K562 (cell line): Measurements from ENCODE around the gene HMX3. TPM values are rescaled to one million over a fixed set of nuclear protein-coding genes. Genes with fewer than 3 reads are reported as not detected.

Experiments used
- ATAC-seq: fragments of 200-7000 bp; cut with Tn5 transposase; 3 replicates; pipeline ENCODE4 v1.9.1; 2020; ENCODE audit warnings: moderate library complexity
- BruUV-seq: library from RNA; stranded (reverse); fragments of 400-500 nt; replicated peaks from 2 replicates; lab custom pipeline; 2021; lab: Mats Ljungman, UMichigan
- CTCF ChIA-PET: fragments of 300-600 bp; formaldehyde crosslinking; extraction: SDS; loops from one replicate; lab custom pipeline; 2021; ENCODE audit warnings: low intra/inter-chr PET ratio; lab: Yijun Ruan, JAX
- POLR2A ChIA-PET: fragments of 300-600, 350-650 bp; sonication (Branson Sonifier 250); formaldehyde crosslinking; extraction: SDS; loops from one replicate; lab custom pipeline; 2021; ENCODE audit warnings: antibody characterized with exemption, inconsistent platforms; lab: Yijun Ruan, JAX
- DNase-seq, 4 experiments: peaks; one replicate each; pipeline versions ENCODE4 v3.0.0 to v3.0.0-alpha.2; 2011 to 2018; ENCODE audit warnings: low spot score in 3 of 4, mixed read lengths in 3 of 4; ENCODE audit errors: extremely low read depth in 1 of 4
- FAIRE-seq: peaks from 2 replicates; lab custom pipeline; 2011; peaks lifted over from hg19 to GRCh38; lab: Jason Lieb, UNC
- H2AFZ ChIP-seq: 2 replicates; pipeline ENCODE4 v1.6.0; 2011; ENCODE audit warnings: low read depth, low read length, control low read depth, inconsistent platforms
- H3K27ac ChIP-seq: fragments of 200-600 bp; 3 replicates; pipeline ENCODE4 v1.8.0; 2011; ENCODE audit warnings: low read depth, mild to moderate bottlenecking, control low read depth, inconsistent platforms, low read length, moderate library complexity, mixed read lengths; ENCODE audit errors: extremely low read depth
- H3K27me3 ChIP-seq, 2 experiments: fragments of 300-600 bp in 1 of 2; 2 replicates in 1 of 2; 3 replicates in 1 of 2; pipeline versions ENCODE4 v1.6.0 to v1.8.0; 2011; ENCODE audit warnings: inconsistent platforms in 2 of 2, low read length in 2 of 2, mild to moderate bottlenecking in 1 of 2, mixed read lengths in 1 of 2, moderate library complexity in 1 of 2; ENCODE audit not compliant: control insufficient read depth in 2 of 2, insufficient read depth in 2 of 2
- H3K36me3 ChIP-seq: fragments of 300-600 bp; 3 replicates; pipeline ENCODE4 v1.8.0; 2011; ENCODE audit warnings: mild to moderate bottlenecking, low read length, inconsistent platforms; ENCODE audit not compliant: control insufficient read depth, insufficient read depth
- H3K4me1 ChIP-seq, 2 experiments: fragments of 200-600 bp in 1 of 2; replicated peaks in 1 of 2; 2 replicates in 1 of 2; 3 replicates in 1 of 2; pipeline versions ENCODE4 v1.5.1 to v1.8.0; 2011; ENCODE audit warnings: inconsistent platforms in 2 of 2, low read length in 2 of 2, mild to moderate bottlenecking in 1 of 2, mixed read lengths in 1 of 2, moderate library complexity in 1 of 2; ENCODE audit not compliant: control insufficient read depth in 2 of 2, insufficient read depth in 2 of 2
- H3K4me2 ChIP-seq: 2 replicates; pipeline ENCODE4 v1.6.1; 2011; ENCODE audit warnings: low read length, control low read depth, inconsistent platforms, mixed read lengths; ENCODE audit not compliant: insufficient read depth
- H3K4me3 ChIP-seq: fragments of 200-600 bp; sonication (generic), shearing (Covaris generic); 2 replicates; pipeline ENCODE4 v1.5.1; 2016; ENCODE audit warnings: control low read depth, inconsistent platforms
- H3K79me2 ChIP-seq: fragments of 200-600 bp; 3 replicates; pipeline ENCODE4 v1.8.0; 2011; ENCODE audit warnings: low read length, inconsistent platforms; ENCODE audit not compliant: control insufficient read depth, insufficient read depth
- H3K9ac ChIP-seq, 2 experiments: 2 replicates each; pipeline versions ENCODE4 v1.6.0 to v1.6.1; 2011; ENCODE audit warnings: low read depth in 2 of 2, low read length in 2 of 2, control low read depth in 1 of 2, inconsistent platforms in 1 of 2, mild to moderate bottlenecking in 1 of 2, mixed read lengths in 1 of 2; ENCODE audit not compliant: insufficient read depth in 1 of 2
- H3K9me1 ChIP-seq: one replicate; pipeline ENCODE4 v1.6.0; 2011; ENCODE audit warnings: inconsistent platforms, mild to moderate bottlenecking, low read length, moderate library complexity; ENCODE audit not compliant: control insufficient read depth, insufficient read depth
- H3K9me3 ChIP-seq: replicated peaks from 2 replicates; pipeline ENCODE4 v1.5.1; 2011; ENCODE audit warnings: low read depth, low read length, inconsistent platforms; ENCODE audit not compliant: control insufficient read depth, insufficient read depth
- H4K20me1 ChIP-seq: replicated peaks from 2 replicates; pipeline ENCODE4 v1.6.1; 2011; ENCODE audit warnings: low read length, inconsistent platforms, mixed read lengths; ENCODE audit not compliant: control insufficient read depth, insufficient read depth
- CHD1 ChIP-seq: fragments of 200-600 bp; sonication (generic); IDR thresholded peaks from one replicate; pipeline ENCODE4 v1.6.1; 2012; ENCODE audit warnings: mild to moderate bottlenecking, moderate library complexity, low read length, inconsistent platforms
- DPF2 ChIP-seq: fragments of 450-650 bp; IDR thresholded peaks from 2 replicates; pipeline ENCODE4 v1.6.1; 2016
- JUN ChIP-seq, 2 experiments: sonication (generic) in 1 of 2; formaldehyde crosslinking in 1 of 2; IDR thresholded peaks; 2 replicates each; pipeline versions ENCODE4 v1.6.1 to v1.8.0; 2012 to 2022; ENCODE audit warnings: borderline replicate concordance in 2 of 2, mild to moderate bottlenecking in 2 of 2, improper control_type of control experiment in 1 of 2, low read depth in 1 of 2, low read length in 1 of 2, missing genetic modification reagents in 1 of 2
- KLF13 ChIP-seq: fragments of 450-650 bp; IDR thresholded peaks from 2 replicates; pipeline ENCODE4 v1.6.1; 2016; ENCODE audit warnings: missing genetic modification characterization, low read depth, mild to moderate bottlenecking, missing compliant biosample characterization, moderate library complexity, borderline replicate concordance
- POLR2AphosphoS2 ChIP-seq: IDR thresholded peaks from 2 replicates; pipeline ENCODE4 v1.6.1; 2012; ENCODE audit warnings: low read length, improper control_type of control experiment
- SIRT6 ChIP-seq: IDR thresholded peaks from one replicate; pipeline ENCODE4 v1.6.1; 2012; ENCODE audit warnings: low read depth, mild to moderate bottlenecking, control low read depth, inconsistent platforms, low read length, moderate library complexity
- SP2 ChIP-seq: IDR thresholded peaks from 2 replicates; pipeline ENCODE4 v1.6.1; 2011; ENCODE audit warnings: mild to moderate bottlenecking, low read depth, low read length, moderate library complexity; ENCODE audit not compliant: poor library complexity, severe bottlenecking; ENCODE audit errors: extremely low read depth
- TAF7 ChIP-seq: fragments of 450-650 bp; IDR thresholded peaks from 2 replicates; pipeline ENCODE4 v1.6.1; 2016; ENCODE audit warnings: missing genetic modification characterization, missing compliant biosample characterization
- XRCC4 ChIP-seq: IDR thresholded peaks from one replicate; pipeline ENCODE4 v1.6.1; 2011; ENCODE audit not compliant: insufficient read depth, insufficient read length; ENCODE audit errors: extremely low read depth
- ZFP30 ChIP-seq: fragments of 250-450 bp; sonication (Bioruptor Pico); IDR thresholded peaks from 2 replicates; pipeline ENCODE4 v1.8.0; 2022; ENCODE audit warnings: moderate library complexity, mild to moderate bottlenecking, inconsistent platforms, borderline replicate concordance
- WGBS: fragments of 100-300 bp; shearing (Covaris generic); methylation state at CpG from one replicate; pipeline ENCODE4 v1.1.6; 2016; ENCODE audit warnings: low coverage, mixed read lengths; ENCODE audit not compliant: insufficient coverage; ENCODE audit errors: missing lambda C conversion rate; 5-methylcytosine and 5-hydroxymethylcytosine counted together
- in situ Hi-C: fragments of 300-500 bp; cut with MboI; formaldehyde crosslinking; loops from 4 replicates; pipeline ENCODE4 v1.15.0; 2018; ENCODE audit warnings: inconsistent platforms, mixed read lengths
- intact Hi-C: fragments of 100-400 bp; cut with micrococcal nuclease; formaldehyde crosslinking; loops from 2 replicates; pipeline ENCODE4 v1.14.2; 2022
- polyA plus RNA-seq, 8 experiments: library from polyadenylated mRNA; depleted of rRNA in 4 of 8; stranded (reverse) in 5 of 8; unstranded in 3 of 8; fragments of >200 nt; fragmentation: Nextera tagmentation in 2 of 8; fragmentation: Illumina TruSeq in 1 of 8; extraction: Ambion mirVana in 2 of 8; extraction: Trizol in 1 of 8; gene quantifications; 2 replicates each; pipeline versions ENCODE4 v1.2.1 to v1.2.3, GENCODE V29; 2011 to 2014; ENCODE audit warnings: inconsistent platforms in 1 of 8, missing spikeins in 1 of 8
- total RNA-seq, 7 experiments: library from RNA; depleted of rRNA in 6 of 7; stranded (reverse); fragments of >200 nt in 6 of 7; fragmentation: Illumina TruSeq in 2 of 7; extraction: Trizol in 2 of 7; gene quantifications; 2 replicates each; pipeline versions ENCODE4 v1.2.1 to v1.2.3, GENCODE V29; 2011 to 2021; ENCODE audit warnings: low replicate concordance in 1 of 7
- TF ChIP-seq, protein P1 (sequence below): sonication (generic); formaldehyde crosslinking; IDR thresholded peaks from 2 replicates; pipeline ENCODE4 v1.8.0; 2022; ENCODE audit warnings: mild to moderate bottlenecking, missing genetic modification reagents, borderline replicate concordance
- TF ChIP-seq, protein P2 (sequence below): conservative IDR thresholded peaks from 2 replicates; pipeline ENCODE4 v1.6.1; 2011; ENCODE audit warnings: low read depth, mild to moderate bottlenecking, low read length; ENCODE audit not compliant: control insufficient read depth

Gene HMX3
- total and polyA plus RNA-seq, 9 of the 15 experiments (the other 6 are each of a cell fraction or from before 2014, with no cell fraction given) = 0.55 to 43.5 (median 7.4) TPM; not detected in 2

DNA sequence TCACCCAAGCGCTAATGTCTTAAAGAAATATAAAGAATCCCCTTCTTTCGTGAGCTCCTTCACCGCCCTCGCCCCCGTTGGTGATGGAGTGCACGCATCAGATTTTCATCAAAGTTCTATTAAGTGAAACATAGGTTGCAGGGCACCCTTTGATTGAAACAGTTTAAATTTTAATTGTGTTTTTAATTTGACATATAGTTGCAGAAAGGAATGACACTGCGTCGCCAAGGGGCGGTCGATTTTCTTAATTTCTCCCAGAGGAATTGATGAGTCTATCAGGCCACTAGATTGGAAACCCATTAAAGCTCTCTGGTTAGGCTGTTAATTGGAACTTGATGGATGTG lies 8.0 kb downstream of the HMX3 start:
- H3K27me3 ChIP-seq = no peaks in the 10 kb centered on the region
- CTCF ChIA-PET = no interaction called here
- DNase-seq (no peak), ATAC-seq (no peak), FAIRE-seq (no peak)
- H3K27ac ChIP-seq = no peak overlapping the region
- no peaks in the 10 kb centered on the region for H3K9me1 ChIP-seq
- peaks cover 30% of the 10 kb centered on the region for H3K36me3 ChIP-seq
- TF ChIP-seq, protein P1, sequence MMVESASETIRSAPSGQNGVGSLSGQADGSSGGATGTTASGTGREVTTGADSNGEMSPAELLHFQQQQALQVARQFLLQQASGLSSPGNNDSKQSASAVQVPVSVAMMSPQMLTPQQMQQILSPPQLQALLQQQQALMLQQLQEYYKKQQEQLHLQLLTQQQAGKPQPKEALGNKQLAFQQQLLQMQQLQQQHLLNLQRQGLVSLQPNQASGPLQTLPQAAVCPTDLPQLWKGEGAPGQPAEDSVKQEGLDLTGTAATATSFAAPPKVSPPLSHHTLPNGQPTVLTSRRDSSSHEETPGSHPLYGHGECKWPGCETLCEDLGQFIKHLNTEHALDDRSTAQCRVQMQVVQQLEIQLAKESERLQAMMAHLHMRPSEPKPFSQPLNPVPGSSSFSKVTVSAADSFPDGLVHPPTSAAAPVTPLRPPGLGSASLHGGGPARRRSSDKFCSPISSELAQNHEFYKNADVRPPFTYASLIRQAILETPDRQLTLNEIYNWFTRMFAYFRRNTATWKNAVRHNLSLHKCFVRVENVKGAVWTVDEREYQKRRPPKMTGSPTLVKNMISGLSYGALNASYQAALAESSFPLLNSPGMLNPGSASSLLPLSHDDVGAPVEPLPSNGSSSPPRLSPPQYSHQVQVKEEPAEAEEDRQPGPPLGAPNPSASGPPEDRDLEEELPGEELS (CRISPR knock-in tag) = no peak
- no peak for TF ChIP-seq TAF7 (tag)
- no peak for TF ChIP-seq DPF2
- no peak for TF ChIP-seq CHD1
- no peak for TF ChIP-seq ZFP30
- TF ChIP-seq JUN (IDR thresholded peaks at IDR 0.05; ENCODE audit: borderline replicate concordance, low read depth, low read length) = no peak
- no peak for TF ChIP-seq JUN (CRISPR knock-in tag; IDR thresholded peaks at IDR 0.05; ENCODE audit: borderline replicate concordance)
- TF ChIP-seq POLR2AphosphoS2 = no peak
- TF ChIP-seq SIRT6 = no peak
- TF ChIP-seq, protein P2, sequence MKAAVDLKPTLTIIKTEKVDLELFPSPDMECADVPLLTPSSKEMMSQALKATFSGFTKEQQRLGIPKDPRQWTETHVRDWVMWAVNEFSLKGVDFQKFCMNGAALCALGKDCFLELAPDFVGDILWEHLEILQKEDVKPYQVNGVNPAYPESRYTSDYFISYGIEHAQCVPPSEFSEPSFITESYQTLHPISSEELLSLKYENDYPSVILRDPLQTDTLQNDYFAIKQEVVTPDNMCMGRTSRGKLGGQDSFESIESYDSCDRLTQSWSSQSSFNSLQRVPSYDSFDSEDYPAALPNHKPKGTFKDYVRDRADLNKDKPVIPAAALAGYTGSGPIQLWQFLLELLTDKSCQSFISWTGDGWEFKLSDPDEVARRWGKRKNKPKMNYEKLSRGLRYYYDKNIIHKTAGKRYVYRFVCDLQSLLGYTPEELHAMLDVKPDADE = no peak
- TF ChIP-seq KLF13 (tag) = no peak
- no peak for TF ChIP-seq SP2
- TF ChIP-seq XRCC4 = no peak
- intact Hi-C loops = no loop called here
- peaks cover 14 to 23% of the 10 kb centered on the region in 2 experiments for H3K4me1 ChIP-seq
- no peak overlapping the region for H3K9ac ChIP-seq
- 90% methylated on average over 10 of the region's 10 CpGs for WGBS
- in situ Hi-C loops = no loop called here
- no peak overlapping the region for H2AFZ ChIP-seq
- H3K4me3 ChIP-seq = no peak overlapping the region
- no TSS peak for BruUV-seq
- H3K79me2 ChIP-seq = peaks cover 26% of the 10 kb centered on the region
- no peaks in the 10 kb centered on the region for H3K9me3 ChIP-seq
- no peak overlapping the region for H3K4me2 ChIP-seq
- peaks cover 7% of the 10 kb centered on the region; the same call in 1 of the 2 replicates for H4K20me1 ChIP-seq
- POLR2A ChIA-PET = interaction anchor here (0.6 to 1.8 kb wide), 2 partner anchors 8 to 9 kb away, joined by 3 to 10 read pairs; partner anchors contain the start of gene BUB3
